GM12878 (cell line): ENCODE data around the gene WHRN. TPM values are rescaled to one million over a fixed set of nuclear protein-coding genes. Genes with fewer than 3 reads are reported as not detected.

Experiments
- ATAC-seq: fragments of 200-7000 bp; cut with Tn5 transposase; 3 replicates; pipeline ENCODE4 v1.9.1; 2020; ENCODE audit warnings: mild to moderate bottlenecking, moderate library complexity
- BruUV-seq: library from RNA; stranded (reverse); fragments of 400-500 nt; replicated peaks from 2 replicates; lab custom pipeline; 2021; lab: Mats Ljungman, UMichigan
- CTCF ChIA-PET: fragments of 300-600 bp; sonication (Branson Sonifier 250); formaldehyde crosslinking; extraction: SDS; loops from one replicate; lab custom pipeline; 2021; ENCODE audit warnings: inconsistent platforms; lab: Yijun Ruan, JAX
- POLR2A ChIA-PET: fragments of 350-600 bp; formaldehyde crosslinking; extraction: SDS; loops from one replicate; lab custom pipeline; 2021; ENCODE audit warnings: inconsistent platforms; lab: Charles Lee
- RAD21 ChIA-PET: fragments of 300-600 bp; sonication (Branson Sonifier 250); formaldehyde crosslinking; loops from one replicate; lab custom pipeline; 2023; ENCODE audit warnings: antibody characterized with exemption; ENCODE audit not compliant: unreplicated experiment; lab: Charles Lee
- SMC1A ChIA-PET: fragments of 300-600 bp; sonication (Branson Sonifier 250); formaldehyde crosslinking; loops from one replicate; lab custom pipeline; 2023; ENCODE audit not compliant: unreplicated experiment, uncharacterized antibody; lab: Charles Lee
- DNase-seq: peaks from one replicate; pipeline ENCODE4 v3.0.0-alpha.2; 2011; ENCODE audit warnings: low read depth, low spot score
- FAIRE-seq: peaks from 3 replicates; lab custom pipeline; 2011; peaks lifted over from hg19 to GRCh38; lab: Jason Lieb, UNC
- H2AFZ ChIP-seq: 2 replicates; pipeline ENCODE4 v1.6.0; 2011; ENCODE audit warnings: low read depth, low read length, control low read depth; ENCODE audit not compliant: control insufficient read depth
- H3K27ac ChIP-seq: 2 replicates; pipeline ENCODE4 v1.5.1; 2011; ENCODE audit warnings: control low read depth; ENCODE audit not compliant: control insufficient read depth, insufficient read depth
- H3K27me3 ChIP-seq, 2 experiments: replicated peaks in 1 of 2; 2 replicates each; pipeline versions ENCODE4 v1.6.0 to v1.6.1; 2011; ENCODE audit warnings: low read length in 1 of 2; ENCODE audit not compliant: control insufficient read depth in 2 of 2, insufficient read depth in 2 of 2
- H3K36me3 ChIP-seq, 2 experiments: 2 replicates each; pipeline ENCODE4 v1.5.1; 2011; ENCODE audit warnings: low read length in 1 of 2; ENCODE audit not compliant: control insufficient read depth in 2 of 2, insufficient read depth in 2 of 2
- H3K4me1 ChIP-seq: 2 replicates; pipeline ENCODE4 v1.6.1; 2011; ENCODE audit warnings: mild to moderate bottlenecking, low read length, moderate library complexity, mixed read lengths; ENCODE audit not compliant: control insufficient read depth, insufficient read depth
- H3K4me2 ChIP-seq: 2 replicates; pipeline ENCODE4 v1.6.0; 2011; ENCODE audit warnings: control low read depth; ENCODE audit not compliant: control insufficient read depth, insufficient read depth
- H3K4me3 ChIP-seq: fragments of 200-600 bp; sonication (generic); 2 replicates; pipeline ENCODE4 v1.5.1; 2016
- H3K79me2 ChIP-seq: 2 replicates; pipeline ENCODE4 v1.6.0; 2011; ENCODE audit warnings: low read length; ENCODE audit not compliant: control insufficient read depth, insufficient read depth
- H3K9ac ChIP-seq: 2 replicates; pipeline ENCODE4 v1.8.0; 2011; ENCODE audit warnings: low read length, control low read depth, mixed read lengths; ENCODE audit not compliant: control insufficient read depth, insufficient read depth
- H3K9me3 ChIP-seq: replicated peaks from 3 replicates; pipeline ENCODE4 v1.5.1; 2011; ENCODE audit warnings: mild to moderate bottlenecking, low read length; ENCODE audit not compliant: control insufficient read depth, insufficient read depth
- H4K20me1 ChIP-seq: 2 replicates; pipeline ENCODE4 v1.6.0; 2011; ENCODE audit not compliant: control insufficient read depth, insufficient read depth
- CREB1 ChIP-seq: IDR thresholded peaks from 2 replicates; pipeline ENCODE4 v1.6.1; 2012; ENCODE audit warnings: low read depth, mild to moderate bottlenecking, inconsistent platforms
- FOXK2 ChIP-seq: fragments of 450-650 bp; IDR thresholded peaks from 2 replicates; pipeline ENCODE4 v1.6.1; 2017; ENCODE audit warnings: mild to moderate bottlenecking, moderate library complexity
- HCFC1 ChIP-seq: fragments of 150-350 bp; IDR thresholded peaks from 2 replicates; pipeline ENCODE4 v1.6.1; 2014; ENCODE audit warnings: low read length
- HSF1 ChIP-seq: fragments of 150-350 bp; IDR thresholded peaks from 2 replicates; pipeline ENCODE4 v1.6.1; 2014; ENCODE audit warnings: mild to moderate bottlenecking, low read depth, low read length
- IKZF1 ChIP-seq: fragments of 450-650 bp; conservative IDR thresholded peaks from 2 replicates; pipeline ENCODE4 v1.6.1; 2017; ENCODE audit warnings: antibody characterized with exemption, mild to moderate bottlenecking
- LARP7 ChIP-seq: fragments of 450-650 bp; IDR thresholded peaks from 2 replicates; pipeline ENCODE4 v1.6.1; 2017; ENCODE audit warnings: mild to moderate bottlenecking
- MAX ChIP-seq: IDR thresholded peaks from 2 replicates; pipeline ENCODE4 v1.6.1; 2012; ENCODE audit warnings: low read depth, low read length, improper control_type of control experiment
- MEF2B ChIP-seq: fragments of 450-650 bp; IDR thresholded peaks from 2 replicates; pipeline ENCODE4 v1.6.1; 2018; ENCODE audit warnings: mild to moderate bottlenecking, moderate library complexity; ENCODE audit not compliant: partially characterized antibody, poor library complexity, severe bottlenecking
- MTA2 ChIP-seq: fragments of 450-650 bp; IDR thresholded peaks from 2 replicates; pipeline ENCODE4 v1.6.1; 2016; ENCODE audit warnings: low read depth, mild to moderate bottlenecking, moderate library complexity
- NFYA ChIP-seq: IDR thresholded peaks from 2 replicates; pipeline ENCODE4 v1.6.1; 2011; ENCODE audit warnings: low read depth, mild to moderate bottlenecking, low read length, improper control_type of control experiment, borderline replicate concordance
- ZBTB4 ChIP-seq: fragments of 450-650 bp; formaldehyde crosslinking; IDR thresholded peaks from 2 replicates; pipeline ENCODE4 v1.4.0; 2022; ENCODE audit warnings: mild to moderate bottlenecking, moderate library complexity
- ZBTB40 ChIP-seq: fragments of 450-650 bp; IDR thresholded peaks from 2 replicates; pipeline ENCODE4 v1.6.1; 2016; ENCODE audit warnings: mild to moderate bottlenecking, moderate library complexity, borderline replicate concordance
- ZNF24 ChIP-seq: fragments of 450-650 bp; IDR thresholded peaks from 2 replicates; pipeline ENCODE4 v1.6.1; 2017; ENCODE audit warnings: antibody characterized with exemption, mild to moderate bottlenecking
- ZNF622 ChIP-seq: fragments of 450-650 bp; IDR thresholded peaks from 2 replicates; pipeline ENCODE4 v1.6.1; 2017; ENCODE audit warnings: mild to moderate bottlenecking, inconsistent platforms
- WGBS: methylation state at CpG from one replicate; pipeline ENCODE4 v1.1.6; 2016; ENCODE audit warnings: low lambda C conversion rate; ENCODE audit not compliant: insufficient replicate concordance, insufficient coverage; ENCODE audit errors: missing lambda C conversion rate; 5-methylcytosine and 5-hydroxymethylcytosine counted together
- in situ Hi-C: fragments of 300-500 bp; cut with MboI; formaldehyde crosslinking; loops from 9 replicates; pipeline ENCODE4 v1.14.3; 2018; ENCODE audit warnings: mixed read lengths
- intact Hi-C: fragments of 100-400 bp; cut with micrococcal nuclease; formaldehyde crosslinking; loops from one replicate; pipeline ENCODE4 v1.14.2; 2022; ENCODE audit not compliant: unreplicated experiment
- polyA plus RNA-seq, 11 experiments: library from polyadenylated mRNA; depleted of rRNA in 4 of 11; unstranded in 6 of 11; stranded (reverse) in 5 of 11; fragments of >200 nt; fragmentation: Nextera tagmentation in 4 of 11; fragmentation: Illumina TruSeq in 1 of 11; extraction: Ambion mirVana in 4 of 11; extraction: Trizol in 1 of 11; gene quantifications; 1 replicate in 1 of 11; 2 replicates in 10 of 11; pipeline versions ENCODE4 v1.2.1 to v1.2.3, GENCODE V29; 2011 to 2016; ENCODE audit warnings: inconsistent platforms in 2 of 11, missing spikeins in 2 of 11, low read depth in 1 of 11
- total RNA-seq, 4 experiments: library from RNA; depleted of rRNA in 3 of 4; stranded (reverse); fragments of >200 nt in 3 of 4; fragmentation: Illumina TruSeq in 1 of 4; extraction: Trizol in 1 of 4; gene quantifications; 2 replicates each; pipeline versions ENCODE4 v1.2.1 to v1.2.3, GENCODE V29; 2013 to 2021

The WHRN gene
- total and polyA plus RNA-seq, 10 of the 15 experiments (the other 5 are each of a cell fraction or from before 2014, with no cell fraction given) = 0.04 to 18.2 (median 0.68) TPM; not detected in 1

GRCh38 chr9:114412048-114412683, 93.1 kb downstream of the WHRN start:
- BruUV-seq = no TSS peak
- CTCF ChIA-PET = interaction anchor here (1.0 kb wide), 1 partner anchor 269 kb away, joined by 3 read pairs; no protein-coding TSS in a partner anchor
- RAD21 ChIA-PET = no interaction called here
- intact Hi-C loops (no loop called here), in situ Hi-C loops (loop anchor here (10.0 kb wide), 1 partner anchor 1113 kb away; no protein-coding TSS in a partner anchor)
- Histone ChIP-seq H3K4me3 (no peak overlapping the region), H3K9ac (no peak overlapping the region), H2AFZ (no peak overlapping the region), H3K9me3 (no peaks in the 10 kb centered on the region), H3K36me3 (no peaks in the 10 kb centered on the region), H3K4me1 (peaks cover 4% of the 10 kb centered on the region; the same call in 1 of the 2 replicates), H4K20me1 (no peaks in the 10 kb centered on the region), H3K4me2 (no peak overlapping the region), H3K27ac (no peak overlapping the region), H3K27me3 (no peaks in the 10 kb centered on the region; a peak in 1 of 4 replicates), H3K79me2 (no peaks in the 10 kb centered on the region)
- SMC1A ChIA-PET = no interaction called here
- 67% methylated on average over 7 of the region's 12 CpGs for WGBS
- ATAC-seq = no peak
- no peak for DNase-seq
- POLR2A ChIA-PET = no interaction called here
- no peak for FAIRE-seq
- TF ChIP-seq ZBTB4 (CRISPR knock-in tag) = no peak
- no peak for TF ChIP-seq HSF1
- TF ChIP-seq CREB1 = no peak
- TF ChIP-seq IKZF1 = no peak
- TF ChIP-seq LARP7 = no peak
- TF ChIP-seq FOXK2 = no peak
- no peak for TF ChIP-seq HCFC1
- TF ChIP-seq NFYA = no peak
- no peak for TF ChIP-seq ZBTB40
- TF ChIP-seq MAX = no peak
- TF ChIP-seq ZNF24 = no peak
- no peak for TF ChIP-seq ZNF622
- no peak for TF ChIP-seq MTA2
- TF ChIP-seq MEF2B = no peak
